HepG2 (cell line): ENCODE measurements around the gene MYOZ1. TPM values are rescaled to one million over a fixed set of nuclear protein-coding genes. Genes with fewer than 3 reads are reported as not detected.

Source experiments
- CEBPB ChIP-seq: IDR thresholded peaks from 2 replicates; pipeline ENCODE4 v1.6.1; 2011; ENCODE audit warnings: low read depth, low read length, improper control_type of control experiment, borderline replicate concordance
- ELF3 ChIP-seq: IDR thresholded peaks from 2 replicates; pipeline ENCODE4 v1.6.1; 2016; ENCODE audit warnings: missing genetic modification reagents, missing compliant biosample characterization
- EZH2 ChIP-seq: conservative IDR thresholded peaks from 2 replicates; pipeline ENCODE4 v1.6.1; 2012; ENCODE audit warnings: mild to moderate bottlenecking, low read depth, low read length, moderate library complexity
- REXO4 ChIP-seq: sonication (generic); formaldehyde crosslinking; IDR thresholded peaks from 2 replicates; pipeline ENCODE4 v1.8.0; 2022; ENCODE audit warnings: missing genetic modification reagents, mild to moderate bottlenecking, borderline replicate concordance
- SP1 ChIP-seq, 2 experiments: fragments of 450-650 bp in 1 of 2; sonication (generic) in 1 of 2; formaldehyde crosslinking in 1 of 2; IDR thresholded peaks; 2 replicates each; pipeline versions ENCODE4 v1.4.0 to v1.6.1; 2016 to 2020; ENCODE audit warnings: missing genetic modification reagents in 1 of 2
- TARDBP ChIP-seq: sonication (generic); formaldehyde crosslinking; IDR thresholded peaks from 2 replicates; pipeline ENCODE4 v1.8.0; 2022; ENCODE audit warnings: mild to moderate bottlenecking, missing genetic modification reagents
- TGIF2 ChIP-seq: IDR thresholded peaks from 2 replicates; pipeline ENCODE4 v1.6.1; 2016; ENCODE audit warnings: control low read depth, missing compliant biosample characterization
- ZMYM3 ChIP-seq: sonication (generic); formaldehyde crosslinking; IDR thresholded peaks from 2 replicates; pipeline ENCODE4 v1.5.1; 2020; ENCODE audit warnings: mild to moderate bottlenecking, missing genetic modification reagents
- ZNF530 ChIP-seq: sonication (generic); formaldehyde crosslinking; IDR thresholded peaks from 2 replicates; pipeline ENCODE4 v1.5.0; 2020; ENCODE audit warnings: low read depth, mild to moderate bottlenecking, missing genetic modification reagents
- ZSCAN30 ChIP-seq: sonication (generic); formaldehyde crosslinking; IDR thresholded peaks from 2 replicates; pipeline ENCODE4 v1.5.0; 2020; ENCODE audit warnings: mild to moderate bottlenecking, missing genetic modification reagents
- polyA plus RNA-seq, 8 experiments: library from polyadenylated mRNA; depleted of rRNA in 3 of 8; stranded (reverse) in 7 of 8; unstranded in 1 of 8; fragments of >200 nt; fragmentation: Illumina TruSeq in 4 of 8; extraction: Trizol in 4 of 8; gene quantifications; 2 replicates each; pipeline versions ENCODE4 v1.2.1 to v1.2.3, GENCODE V29; 2011 to 2016; ENCODE audit warnings: low read depth in 4 of 8, missing spikeins in 1 of 8, mixed read lengths in 1 of 8; ENCODE audit not compliant: insufficient read depth in 1 of 8
- total RNA-seq, 5 experiments: library from RNA; depleted of rRNA; stranded (reverse); fragments of >200 nt; fragmentation: Illumina TruSeq; extraction: Trizol; gene quantifications; 2 replicates each; pipeline ENCODE4 v1.2.3, GENCODE V29; 2016; ENCODE audit warnings: low read depth in 1 of 5
- TF ChIP-seq, protein P1 (sequence below): sonication (generic); formaldehyde crosslinking; IDR thresholded peaks from 2 replicates; pipeline ENCODE4 v1.8.0; 2022; ENCODE audit warnings: mild to moderate bottlenecking, missing genetic modification reagents
- TF ChIP-seq, protein P2 (sequence below): IDR thresholded peaks from 2 replicates; pipeline ENCODE4 v1.6.1; 2016; ENCODE audit warnings: low read depth, missing genetic modification reagents, missing compliant biosample characterization
- TF ChIP-seq, protein P3 (sequence below): sonication (generic); formaldehyde crosslinking; conservative IDR thresholded peaks from 2 replicates; pipeline ENCODE4 v1.4.0; 2020; ENCODE audit warnings: mild to moderate bottlenecking, missing genetic modification reagents, moderate library complexity
- TF ChIP-seq, protein P4 (sequence below), 2 experiments: IDR thresholded peaks; 2 replicates each; pipeline ENCODE4 v1.6.1; 2011 to 2012; ENCODE audit warnings: low read length in 2 of 2, borderline replicate concordance in 1 of 2, low read depth in 1 of 2, mild to moderate bottlenecking in 1 of 2, moderate library complexity in 1 of 2

The MYOZ1 gene
- total and polyA plus RNA-seq, 2 of the 13 experiments (the other 11 are each of a cell fraction or from before 2014, with no cell fraction given): not detected

DNA sequence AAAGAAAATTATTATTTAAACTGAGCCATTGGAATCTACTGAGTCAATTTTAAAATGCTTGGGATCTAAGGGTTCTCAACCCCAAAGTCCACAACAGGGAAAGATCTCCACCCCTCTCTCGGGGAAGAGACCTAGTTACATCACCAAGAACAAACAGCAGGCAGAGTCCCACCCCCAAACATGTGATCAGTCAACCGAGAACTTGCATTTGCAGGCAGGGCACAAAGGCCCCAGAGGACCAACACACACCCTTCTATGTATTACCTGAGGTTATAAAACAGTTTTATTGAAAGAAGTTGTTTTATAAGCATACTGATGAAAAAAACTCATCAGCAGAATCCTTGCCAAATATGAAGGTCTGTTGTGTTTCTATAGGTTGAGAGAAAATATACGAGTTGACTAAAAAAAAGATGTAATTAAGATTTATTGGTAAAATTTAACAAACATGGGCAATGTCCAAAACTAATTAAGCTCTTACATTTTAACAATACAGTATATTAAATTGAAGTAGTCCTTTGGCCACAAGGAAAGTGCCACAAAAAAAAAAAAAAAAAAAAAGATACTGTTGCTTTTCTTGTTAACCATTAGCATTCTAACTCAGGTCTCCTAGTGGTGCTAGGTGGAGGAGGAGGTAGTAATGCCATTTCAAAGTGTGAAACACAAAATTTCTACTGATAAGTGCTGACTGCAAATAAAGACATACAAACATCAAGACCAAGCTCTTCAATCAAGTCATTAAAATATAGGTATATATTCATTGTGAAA is 49.2 kb downstream of the MYOZ1 start (continued):
- TF ChIP-seq, protein P1, sequence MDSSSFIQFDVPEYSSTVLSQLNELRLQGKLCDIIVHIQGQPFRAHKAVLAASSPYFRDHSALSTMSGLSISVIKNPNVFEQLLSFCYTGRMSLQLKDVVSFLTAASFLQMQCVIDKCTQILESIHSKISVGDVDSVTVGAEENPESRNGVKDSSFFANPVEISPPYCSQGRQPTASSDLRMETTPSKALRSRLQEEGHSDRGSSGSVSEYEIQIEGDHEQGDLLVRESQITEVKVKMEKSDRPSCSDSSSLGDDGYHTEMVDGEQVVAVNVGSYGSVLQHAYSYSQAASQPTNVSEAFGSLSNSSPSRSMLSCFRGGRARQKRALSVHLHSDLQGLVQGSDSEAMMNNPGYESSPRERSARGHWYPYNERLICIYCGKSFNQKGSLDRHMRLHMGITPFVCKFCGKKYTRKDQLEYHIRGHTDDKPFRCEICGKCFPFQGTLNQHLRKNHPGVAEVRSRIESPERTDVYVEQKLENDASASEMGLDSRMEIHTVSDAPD (CRISPR knock-in tag): no peak; the same call in 1 of the 2 replicates
- TF ChIP-seq, protein P2, sequence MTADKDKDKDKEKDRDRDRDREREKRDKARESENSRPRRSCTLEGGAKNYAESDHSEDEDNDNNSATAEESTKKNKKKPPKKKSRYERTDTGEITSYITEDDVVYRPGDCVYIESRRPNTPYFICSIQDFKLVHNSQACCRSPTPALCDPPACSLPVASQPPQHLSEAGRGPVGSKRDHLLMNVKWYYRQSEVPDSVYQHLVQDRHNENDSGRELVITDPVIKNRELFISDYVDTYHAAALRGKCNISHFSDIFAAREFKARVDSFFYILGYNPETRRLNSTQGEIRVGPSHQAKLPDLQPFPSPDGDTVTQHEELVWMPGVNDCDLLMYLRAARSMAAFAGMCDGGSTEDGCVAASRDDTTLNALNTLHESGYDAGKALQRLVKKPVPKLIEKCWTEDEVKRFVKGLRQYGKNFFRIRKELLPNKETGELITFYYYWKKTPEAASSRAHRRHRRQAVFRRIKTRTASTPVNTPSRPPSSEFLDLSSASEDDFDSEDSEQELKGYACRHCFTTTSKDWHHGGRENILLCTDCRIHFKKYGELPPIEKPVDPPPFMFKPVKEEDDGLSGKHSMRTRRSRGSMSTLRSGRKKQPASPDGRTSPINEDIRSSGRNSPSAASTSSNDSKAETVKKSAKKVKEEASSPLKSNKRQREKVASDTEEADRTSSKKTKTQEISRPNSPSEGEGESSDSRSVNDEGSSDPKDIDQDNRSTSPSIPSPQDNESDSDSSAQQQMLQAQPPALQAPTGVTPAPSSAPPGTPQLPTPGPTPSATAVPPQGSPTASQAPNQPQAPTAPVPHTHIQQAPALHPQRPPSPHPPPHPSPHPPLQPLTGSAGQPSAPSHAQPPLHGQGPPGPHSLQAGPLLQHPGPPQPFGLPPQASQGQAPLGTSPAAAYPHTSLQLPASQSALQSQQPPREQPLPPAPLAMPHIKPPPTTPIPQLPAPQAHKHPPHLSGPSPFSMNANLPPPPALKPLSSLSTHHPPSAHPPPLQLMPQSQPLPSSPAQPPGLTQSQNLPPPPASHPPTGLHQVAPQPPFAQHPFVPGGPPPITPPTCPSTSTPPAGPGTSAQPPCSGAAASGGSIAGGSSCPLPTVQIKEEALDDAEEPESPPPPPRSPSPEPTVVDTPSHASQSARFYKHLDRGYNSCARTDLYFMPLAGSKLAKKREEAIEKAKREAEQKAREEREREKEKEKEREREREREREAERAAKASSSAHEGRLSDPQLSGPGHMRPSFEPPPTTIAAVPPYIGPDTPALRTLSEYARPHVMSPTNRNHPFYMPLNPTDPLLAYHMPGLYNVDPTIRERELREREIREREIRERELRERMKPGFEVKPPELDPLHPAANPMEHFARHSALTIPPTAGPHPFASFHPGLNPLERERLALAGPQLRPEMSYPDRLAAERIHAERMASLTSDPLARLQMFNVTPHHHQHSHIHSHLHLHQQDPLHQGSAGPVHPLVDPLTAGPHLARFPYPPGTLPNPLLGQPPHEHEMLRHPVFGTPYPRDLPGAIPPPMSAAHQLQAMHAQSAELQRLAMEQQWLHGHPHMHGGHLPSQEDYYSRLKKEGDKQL (CRISPR knock-in tag): peak; percentile 61; the same call in 1 of the 2 replicates
- TF ChIP-seq, protein P3, sequence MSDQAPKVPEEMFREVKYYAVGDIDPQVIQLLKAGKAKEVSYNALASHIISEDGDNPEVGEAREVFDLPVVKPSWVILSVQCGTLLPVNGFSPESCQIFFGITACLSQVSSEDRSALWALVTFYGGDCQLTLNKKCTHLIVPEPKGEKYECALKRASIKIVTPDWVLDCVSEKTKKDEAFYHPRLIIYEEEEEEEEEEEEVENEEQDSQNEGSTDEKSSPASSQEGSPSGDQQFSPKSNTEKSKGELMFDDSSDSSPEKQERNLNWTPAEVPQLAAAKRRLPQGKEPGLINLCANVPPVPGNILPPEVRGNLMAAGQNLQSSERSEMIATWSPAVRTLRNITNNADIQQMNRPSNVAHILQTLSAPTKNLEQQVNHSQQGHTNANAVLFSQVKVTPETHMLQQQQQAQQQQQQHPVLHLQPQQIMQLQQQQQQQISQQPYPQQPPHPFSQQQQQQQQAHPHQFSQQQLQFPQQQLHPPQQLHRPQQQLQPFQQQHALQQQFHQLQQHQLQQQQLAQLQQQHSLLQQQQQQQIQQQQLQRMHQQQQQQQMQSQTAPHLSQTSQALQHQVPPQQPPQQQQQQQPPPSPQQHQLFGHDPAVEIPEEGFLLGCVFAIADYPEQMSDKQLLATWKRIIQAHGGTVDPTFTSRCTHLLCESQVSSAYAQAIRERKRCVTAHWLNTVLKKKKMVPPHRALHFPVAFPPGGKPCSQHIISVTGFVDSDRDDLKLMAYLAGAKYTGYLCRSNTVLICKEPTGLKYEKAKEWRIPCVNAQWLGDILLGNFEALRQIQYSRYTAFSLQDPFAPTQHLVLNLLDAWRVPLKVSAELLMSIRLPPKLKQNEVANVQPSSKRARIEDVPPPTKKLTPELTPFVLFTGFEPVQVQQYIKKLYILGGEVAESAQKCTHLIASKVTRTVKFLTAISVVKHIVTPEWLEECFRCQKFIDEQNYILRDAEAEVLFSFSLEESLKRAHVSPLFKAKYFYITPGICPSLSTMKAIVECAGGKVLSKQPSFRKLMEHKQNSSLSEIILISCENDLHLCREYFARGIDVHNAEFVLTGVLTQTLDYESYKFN (CRISPR knock-in tag): peak; percentile 78
- TF ChIP-seq ZMYM3 (CRISPR knock-in tag) (peak; percentile 38; the same call in 1 of the 2 replicates), SP1 (IDR thresholded peaks at IDR 0.05) (no peak), SP1 (CRISPR knock-in tag; IDR thresholded peaks at IDR 0.05) (peak; percentile 62), TARDBP (peak; percentile 82; the same call in 1 of the 2 replicates), TGIF2 (CRISPR knock-in tag) (0 out of 2 replicates have a peak, but pooled peaks have one; percentile 45), ZNF530 (CRISPR knock-in tag) (no peak), ELF3 (peak; percentile 75), CEBPB (peak; percentile 54; the same call in 1 of the 2 replicates), EZH2 (no peak), REXO4 (CRISPR knock-in tag) (no peak), ZSCAN30 (CRISPR knock-in tag) (no peak)
- TF ChIP-seq, protein P4, sequence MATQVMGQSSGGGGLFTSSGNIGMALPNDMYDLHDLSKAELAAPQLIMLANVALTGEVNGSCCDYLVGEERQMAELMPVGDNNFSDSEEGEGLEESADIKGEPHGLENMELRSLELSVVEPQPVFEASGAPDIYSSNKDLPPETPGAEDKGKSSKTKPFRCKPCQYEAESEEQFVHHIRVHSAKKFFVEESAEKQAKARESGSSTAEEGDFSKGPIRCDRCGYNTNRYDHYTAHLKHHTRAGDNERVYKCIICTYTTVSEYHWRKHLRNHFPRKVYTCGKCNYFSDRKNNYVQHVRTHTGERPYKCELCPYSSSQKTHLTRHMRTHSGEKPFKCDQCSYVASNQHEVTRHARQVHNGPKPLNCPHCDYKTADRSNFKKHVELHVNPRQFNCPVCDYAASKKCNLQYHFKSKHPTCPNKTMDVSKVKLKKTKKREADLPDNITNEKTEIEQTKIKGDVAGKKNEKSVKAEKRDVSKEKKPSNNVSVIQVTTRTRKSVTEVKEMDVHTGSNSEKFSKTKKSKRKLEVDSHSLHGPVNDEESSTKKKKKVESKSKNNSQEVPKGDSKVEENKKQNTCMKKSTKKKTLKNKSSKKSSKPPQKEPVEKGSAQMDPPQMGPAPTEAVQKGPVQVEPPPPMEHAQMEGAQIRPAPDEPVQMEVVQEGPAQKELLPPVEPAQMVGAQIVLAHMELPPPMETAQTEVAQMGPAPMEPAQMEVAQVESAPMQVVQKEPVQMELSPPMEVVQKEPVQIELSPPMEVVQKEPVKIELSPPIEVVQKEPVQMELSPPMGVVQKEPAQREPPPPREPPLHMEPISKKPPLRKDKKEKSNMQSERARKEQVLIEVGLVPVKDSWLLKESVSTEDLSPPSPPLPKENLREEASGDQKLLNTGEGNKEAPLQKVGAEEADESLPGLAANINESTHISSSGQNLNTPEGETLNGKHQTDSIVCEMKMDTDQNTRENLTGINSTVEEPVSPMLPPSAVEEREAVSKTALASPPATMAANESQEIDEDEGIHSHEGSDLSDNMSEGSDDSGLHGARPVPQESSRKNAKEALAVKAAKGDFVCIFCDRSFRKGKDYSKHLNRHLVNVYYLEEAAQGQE (IDR thresholded peaks at IDR 0.05; ENCODE audit: borderline replicate concordance in 1 of 2, low read depth in 1 of 2, low read length in 2 of 2): no peak
